ENCODE results near the gene ACAD11. TPM values are rescaled to one million over a fixed set of nuclear protein-coding genes. Genes with fewer than 3 reads are reported as not detected.

Gene ACAD11
- total and polyA plus RNA-seq, 9 of the 15 experiments (the other 6 are each of a cell fraction or from before 2014, with no cell fraction given), result 1.3 to 8.4 (median 4.0) TPM

DNA sequence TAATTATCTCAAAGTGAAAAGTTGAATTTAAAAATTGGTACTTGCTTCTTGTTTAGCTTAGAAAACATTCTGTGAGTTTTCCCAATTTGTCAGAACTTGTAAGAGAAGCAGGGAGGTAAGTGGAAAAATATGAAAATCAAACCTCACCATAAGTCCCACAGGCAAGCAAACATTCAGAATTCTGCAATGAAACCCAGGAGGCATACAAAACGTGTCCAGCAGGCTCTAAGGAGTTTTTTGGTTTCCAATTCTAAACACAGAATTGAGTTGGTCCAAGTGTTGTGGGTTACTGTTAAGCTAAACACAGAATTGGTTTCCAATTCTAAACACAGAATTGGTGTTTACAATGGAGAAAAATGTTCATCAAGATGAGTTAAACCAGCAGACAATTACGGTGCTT lies 89.6 kb downstream of the ACAD11 start:
- no peaks in the 10 kb centered on the region for H3K27me3 ChIP-seq (ENCODE audit: control insufficient read depth in 2 of 2, insufficient read depth in 2 of 2, low read length in 2 of 2)
- ChIA-PET POLR2A (no interaction called here), CTCF (ENCODE audit: low intra/inter-chr PET ratio) (no interaction called here)
- no TSS peak for BruUV-seq (replicated peaks)
- H2AFZ ChIP-seq (ENCODE audit: low read depth, low read length), result no peak overlapping the region
- intact Hi-C loops (cut with micrococcal nuclease), result no loop called here
- FAIRE-seq (no peak), DNase-seq (ENCODE audit: extremely low read depth in 1 of 4, low spot score in 3 of 4) (no peak), ATAC-seq (no peak)
- no peaks in the 10 kb centered on the region for H4K20me1 ChIP-seq (replicated peaks; ENCODE audit: control insufficient read depth, insufficient read depth, low read length)
- H3K79me2 ChIP-seq (ENCODE audit: control insufficient read depth, insufficient read depth, low read length), result no peaks in the 10 kb centered on the region
- in situ Hi-C loops (cut with MboI), result no loop called here
- H3K27ac ChIP-seq (ENCODE audit: extremely low read depth, low read depth, low read length), result no peak overlapping the region
- H3K9me1 ChIP-seq (ENCODE audit: control insufficient read depth, insufficient read depth, low read length), result no peaks in the 10 kb centered on the region
- 38% methylated on average over 2 of the region's 2 CpGs for WGBS (ENCODE audit: insufficient coverage, low coverage, missing lambda C conversion rate)
- H3K4me1 ChIP-seq (replicated peaks in 1 of 2; ENCODE audit: control insufficient read depth in 2 of 2, insufficient read depth in 2 of 2, low read length in 2 of 2), result no peaks in the 10 kb centered on the region
- no peaks in the 10 kb centered on the region for H3K36me3 ChIP-seq (ENCODE audit: control insufficient read depth, insufficient read depth, low read length)
- no peak overlapping the region for H3K4me2 ChIP-seq (ENCODE audit: insufficient read depth, low read length)
- no peak overlapping the region for H3K9ac ChIP-seq (ENCODE audit: insufficient read depth in 1 of 2, low read depth in 2 of 2, low read length in 2 of 2)
- no peaks in the 10 kb centered on the region for H3K9me3 ChIP-seq (replicated peaks; ENCODE audit: control insufficient read depth, insufficient read depth, low read depth, low read length)
- H3K4me3 ChIP-seq, result no peak overlapping the region
- TF ChIP-seq NFATC3 (IDR thresholded peaks at IDR 0.05), result no peak
- TF ChIP-seq USF2 (CRISPR knock-in tag; IDR thresholded peaks at IDR 0.05), result no peak
- TF ChIP-seq FOXP1 (CRISPR knock-in tag; IDR thresholded peaks at IDR 0.05), result no peak
- TF ChIP-seq JUN (IDR thresholded peaks at IDR 0.05; ENCODE audit: borderline replicate concordance, low read depth, low read length), result no peak
- no peak for TF ChIP-seq JUN (CRISPR knock-in tag; IDR thresholded peaks at IDR 0.05; ENCODE audit: borderline replicate concordance)
- no peak for TF ChIP-seq NCOA6 (IDR thresholded peaks at IDR 0.05)
- no peak for TF ChIP-seq KDM2B (CRISPR knock-in tag; IDR thresholded peaks at IDR 0.05)
- no peak for TF ChIP-seq FOXO4 (CRISPR knock-in tag; IDR thresholded peaks at IDR 0.05)
- TF ChIP-seq POLR3A (IDR thresholded peaks at IDR 0.05; ENCODE audit: borderline replicate concordance, extremely low read depth, insufficient read depth, insufficient read length), result no peak
- TF ChIP-seq, protein P1, sequence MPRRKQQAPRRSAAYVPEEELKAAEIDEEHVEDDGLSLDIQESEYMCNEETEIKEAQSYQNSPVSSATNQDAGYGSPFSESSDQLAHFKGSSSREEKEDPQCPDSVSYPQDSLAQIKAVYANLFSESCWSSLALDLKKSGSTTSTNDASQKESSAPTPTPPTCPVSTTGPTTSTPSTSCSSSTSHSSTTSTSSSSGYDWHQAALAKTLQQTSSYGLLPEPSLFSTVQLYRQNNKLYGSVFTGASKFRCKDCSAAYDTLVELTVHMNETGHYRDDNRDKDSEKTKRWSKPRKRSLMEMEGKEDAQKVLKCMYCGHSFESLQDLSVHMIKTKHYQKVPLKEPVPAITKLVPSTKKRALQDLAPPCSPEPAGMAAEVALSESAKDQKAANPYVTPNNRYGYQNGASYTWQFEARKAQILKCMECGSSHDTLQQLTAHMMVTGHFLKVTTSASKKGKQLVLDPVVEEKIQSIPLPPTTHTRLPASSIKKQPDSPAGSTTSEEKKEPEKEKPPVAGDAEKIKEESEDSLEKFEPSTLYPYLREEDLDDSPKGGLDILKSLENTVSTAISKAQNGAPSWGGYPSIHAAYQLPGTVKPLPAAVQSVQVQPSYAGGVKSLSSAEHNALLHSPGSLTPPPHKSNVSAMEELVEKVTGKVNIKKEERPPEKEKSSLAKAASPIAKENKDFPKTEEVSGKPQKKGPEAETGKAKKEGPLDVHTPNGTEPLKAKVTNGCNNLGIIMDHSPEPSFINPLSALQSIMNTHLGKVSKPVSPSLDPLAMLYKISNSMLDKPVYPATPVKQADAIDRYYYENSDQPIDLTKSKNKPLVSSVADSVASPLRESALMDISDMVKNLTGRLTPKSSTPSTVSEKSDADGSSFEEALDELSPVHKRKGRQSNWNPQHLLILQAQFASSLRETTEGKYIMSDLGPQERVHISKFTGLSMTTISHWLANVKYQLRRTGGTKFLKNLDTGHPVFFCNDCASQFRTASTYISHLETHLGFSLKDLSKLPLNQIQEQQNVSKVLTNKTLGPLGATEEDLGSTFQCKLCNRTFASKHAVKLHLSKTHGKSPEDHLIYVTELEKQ (CRISPR knock-in tag; IDR thresholded peaks at IDR 0.05), result no peak
- TF ChIP-seq CBX3 (IDR thresholded peaks at IDR 0.05; ENCODE audit: borderline replicate concordance in 1 of 2, low read length in 2 of 2), result no peak
- no peak for TF ChIP-seq GTF2F1 (IDR thresholded peaks at IDR 0.05; ENCODE audit: low read depth, low read length)
- no peak for TF ChIP-seq CBX5 (IDR thresholded peaks at IDR 0.05; ENCODE audit: borderline replicate concordance, low read depth)
- no peak for TF ChIP-seq CCNT2 (IDR thresholded peaks at IDR 0.05; ENCODE audit: borderline replicate concordance, extremely low read depth, insufficient read length, low read depth, low read length)
- TF ChIP-seq SREBF1 (IDR thresholded peaks at IDR 0.05; ENCODE audit: borderline replicate concordance, low read depth, low read length), result no peak
